Neural cell (in vitro differentiated cells): ENCODE results near the gene SPINK2. TPM values are rescaled to one million over a fixed set of nuclear protein-coding genes. Genes with fewer than 3 reads are reported as not detected.

Experiments
- H2AFZ ChIP-seq: fragments of 200-600, 300-800 bp; sonication (generic), shearing (Covaris generic); 2 replicates; pipeline ENCODE4 v1.6.0; 2014; ENCODE audit warnings: low read depth, mild to moderate bottlenecking, antibody characterized with exemption, low read length, moderate library complexity
- H3F3A ChIP-seq: fragments of 200-600 bp; shearing (Covaris generic); 2 replicates; pipeline ENCODE4 v1.6.1; 2016; ENCODE audit warnings: mild to moderate bottlenecking, moderate library complexity, mixed read lengths, antibody characterized with exemption, low read length; ENCODE audit not compliant: insufficient read depth, poor library complexity, severe bottlenecking
- H3K27ac ChIP-seq: fragments of 200-600, 300-800 bp; sonication (generic), shearing (Covaris generic); 2 replicates; pipeline ENCODE4 v1.5.1; 2014; ENCODE audit warnings: mild to moderate bottlenecking, low read length, moderate library complexity
- H3K27me3 ChIP-seq: fragments of 300-800, 200-600 bp; sonication (generic), shearing (Covaris generic); 2 replicates; pipeline ENCODE4 v1.6.0; 2014; ENCODE audit warnings: mild to moderate bottlenecking, low read depth, low read length, moderate library complexity; ENCODE audit not compliant: insufficient read depth
- H3K36me3 ChIP-seq: fragments of 300-800, 200-600 bp; sonication (generic), shearing (Covaris generic); 2 replicates; pipeline ENCODE4 v1.5.1; 2014; ENCODE audit warnings: mild to moderate bottlenecking, antibody characterized with exemption, low read length, moderate library complexity; ENCODE audit not compliant: insufficient read depth
- H3K4me2 ChIP-seq: fragments of 300-800, 200-600 bp; sonication (generic), shearing (Covaris generic); 2 replicates; pipeline ENCODE4 v1.6.0; 2014; ENCODE audit warnings: mild to moderate bottlenecking, low read length
- H3K4me3 ChIP-seq: fragments of 300-800, 200-600 bp; sonication (generic), shearing (Covaris generic); 2 replicates; pipeline ENCODE4 v1.5.1; 2014; ENCODE audit warnings: mild to moderate bottlenecking, low read length, moderate library complexity
- H3K79me2 ChIP-seq: fragments of 200-600 bp; shearing (Covaris generic); replicated peaks from 2 replicates; pipeline ENCODE4 v1.6.0; 2014; ENCODE audit warnings: mild to moderate bottlenecking, low read length, moderate library complexity; ENCODE audit not compliant: insufficient read depth
- H3K9ac ChIP-seq: fragments of 300-800, 200-600 bp; sonication (generic), shearing (Covaris generic); 2 replicates; pipeline ENCODE4 v1.6.1; 2016; ENCODE audit warnings: mild to moderate bottlenecking, low read length, mixed read lengths
- H3K9me2 ChIP-seq: fragments of 200-600 bp; shearing (Covaris generic); 2 replicates; pipeline ENCODE4 v1.6.1; 2016; ENCODE audit warnings: mild to moderate bottlenecking, low read length, mixed read lengths; ENCODE audit not compliant: insufficient read depth
- H3K9me3 ChIP-seq: fragments of 200-600, 300-800 bp; sonication (generic), shearing (Covaris generic); 2 replicates; pipeline ENCODE4 v1.6.1; 2016; ENCODE audit warnings: mild to moderate bottlenecking, mixed run types, low read length, moderate library complexity, mixed read lengths
- H4K20me1 ChIP-seq: fragments of 200-600 bp; shearing (Covaris generic); 2 replicates; pipeline ENCODE4 v1.6.1; 2016; ENCODE audit warnings: mild to moderate bottlenecking, mixed run types; ENCODE audit not compliant: insufficient read depth
- CTCF ChIP-seq: fragments of 450-650 bp; IDR thresholded peaks from 2 replicates; pipeline ENCODE4 v1.5.1; 2014; ENCODE audit warnings: antibody characterized with exemption, mild to moderate bottlenecking, moderate library complexity; ENCODE audit not compliant: poor library complexity, severe bottlenecking
- EP300 ChIP-seq: fragments of 450-650 bp; conservative IDR thresholded peaks from 2 replicates; pipeline ENCODE4 v1.6.1; 2014; ENCODE audit warnings: antibody characterized with exemption, mild to moderate bottlenecking, moderate library complexity; ENCODE audit not compliant: poor library complexity, severe bottlenecking
- EZH2 ChIP-seq: fragments of 200-600, 300-800 bp; shearing (Covaris generic), sonication (generic); IDR thresholded peaks from 2 replicates; pipeline ENCODE4 v1.6.1; 2014; ENCODE audit warnings: antibody characterized with exemption, low read length, borderline replicate concordance, mild to moderate bottlenecking; ENCODE audit not compliant: insufficient read depth, poor library complexity, severe bottlenecking
- MXI1 ChIP-seq: fragments of 450-650 bp; conservative IDR thresholded peaks from 2 replicates; pipeline ENCODE4 v1.6.1; 2014; ENCODE audit warnings: antibody characterized with exemption, mild to moderate bottlenecking; ENCODE audit not compliant: poor library complexity, severe bottlenecking
- POLR2AphosphoS5 ChIP-seq: IDR thresholded peaks from 2 replicates; pipeline ENCODE4 v1.6.1; 2012
- RAD21 ChIP-seq: fragments of 450-650 bp; conservative IDR thresholded peaks from 2 replicates; pipeline ENCODE4 v1.6.1; 2014; ENCODE audit warnings: antibody characterized with exemption, mild to moderate bottlenecking, moderate library complexity
- SMC3 ChIP-seq: fragments of 450-650 bp; conservative IDR thresholded peaks from 2 replicates; pipeline ENCODE4 v1.6.1; 2014; ENCODE audit warnings: antibody characterized with exemption, mild to moderate bottlenecking, moderate library complexity; ENCODE audit not compliant: poor library complexity
- TAF1 ChIP-seq: IDR thresholded peaks from 2 replicates; pipeline ENCODE4 v1.6.1; 2012; ENCODE audit warnings: low read depth
- polyA plus RNA-seq: library from polyadenylated mRNA; depleted of rRNA; stranded (reverse); fragments of >200 nt; gene quantifications from 2 replicates; pipeline ENCODE4 v1.2.3, GENCODE V29; 2014
- TF ChIP-seq, protein P1 (sequence below): IDR thresholded peaks from 2 replicates; pipeline ENCODE4 v1.6.1; 2012; ENCODE audit warnings: borderline replicate concordance

SPINK2 gene
- polyA plus RNA-seq, 1 donor from 2014 or later: 1.4 TPM

GRCh38 chr4:56817840-56818491 lies 3.5 kb downstream of the SPINK2 start:
- Histone ChIP-seq H3K4me3 (no peak overlapping the region), H3F3A (no peaks in the 10 kb centered on the region), H3K36me3 (no peaks in the 10 kb centered on the region), H3K79me2 (no peaks in the 10 kb centered on the region), H3K9me3 (no peaks in the 10 kb centered on the region), H3K27me3 (peaks cover 31% of the 10 kb centered on the region), H4K20me1 (no peaks in the 10 kb centered on the region), H2AFZ (no peak overlapping the region), H3K9ac (no peak overlapping the region), H3K9me2 (no peaks in the 10 kb centered on the region), H3K4me2 (no peak overlapping the region), H3K27ac (no peak overlapping the region)
- no peak for TF ChIP-seq TAF1
- no peak for TF ChIP-seq MXI1
- no peak for TF ChIP-seq CTCF
- no peak for TF ChIP-seq SMC3
- no peak for TF ChIP-seq EP300
- TF ChIP-seq RAD21: no peak
- no peak for TF ChIP-seq EZH2
- TF ChIP-seq, protein P1, sequence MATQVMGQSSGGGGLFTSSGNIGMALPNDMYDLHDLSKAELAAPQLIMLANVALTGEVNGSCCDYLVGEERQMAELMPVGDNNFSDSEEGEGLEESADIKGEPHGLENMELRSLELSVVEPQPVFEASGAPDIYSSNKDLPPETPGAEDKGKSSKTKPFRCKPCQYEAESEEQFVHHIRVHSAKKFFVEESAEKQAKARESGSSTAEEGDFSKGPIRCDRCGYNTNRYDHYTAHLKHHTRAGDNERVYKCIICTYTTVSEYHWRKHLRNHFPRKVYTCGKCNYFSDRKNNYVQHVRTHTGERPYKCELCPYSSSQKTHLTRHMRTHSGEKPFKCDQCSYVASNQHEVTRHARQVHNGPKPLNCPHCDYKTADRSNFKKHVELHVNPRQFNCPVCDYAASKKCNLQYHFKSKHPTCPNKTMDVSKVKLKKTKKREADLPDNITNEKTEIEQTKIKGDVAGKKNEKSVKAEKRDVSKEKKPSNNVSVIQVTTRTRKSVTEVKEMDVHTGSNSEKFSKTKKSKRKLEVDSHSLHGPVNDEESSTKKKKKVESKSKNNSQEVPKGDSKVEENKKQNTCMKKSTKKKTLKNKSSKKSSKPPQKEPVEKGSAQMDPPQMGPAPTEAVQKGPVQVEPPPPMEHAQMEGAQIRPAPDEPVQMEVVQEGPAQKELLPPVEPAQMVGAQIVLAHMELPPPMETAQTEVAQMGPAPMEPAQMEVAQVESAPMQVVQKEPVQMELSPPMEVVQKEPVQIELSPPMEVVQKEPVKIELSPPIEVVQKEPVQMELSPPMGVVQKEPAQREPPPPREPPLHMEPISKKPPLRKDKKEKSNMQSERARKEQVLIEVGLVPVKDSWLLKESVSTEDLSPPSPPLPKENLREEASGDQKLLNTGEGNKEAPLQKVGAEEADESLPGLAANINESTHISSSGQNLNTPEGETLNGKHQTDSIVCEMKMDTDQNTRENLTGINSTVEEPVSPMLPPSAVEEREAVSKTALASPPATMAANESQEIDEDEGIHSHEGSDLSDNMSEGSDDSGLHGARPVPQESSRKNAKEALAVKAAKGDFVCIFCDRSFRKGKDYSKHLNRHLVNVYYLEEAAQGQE: no peak
- no peak for TF ChIP-seq POLR2AphosphoS5

DNA sequence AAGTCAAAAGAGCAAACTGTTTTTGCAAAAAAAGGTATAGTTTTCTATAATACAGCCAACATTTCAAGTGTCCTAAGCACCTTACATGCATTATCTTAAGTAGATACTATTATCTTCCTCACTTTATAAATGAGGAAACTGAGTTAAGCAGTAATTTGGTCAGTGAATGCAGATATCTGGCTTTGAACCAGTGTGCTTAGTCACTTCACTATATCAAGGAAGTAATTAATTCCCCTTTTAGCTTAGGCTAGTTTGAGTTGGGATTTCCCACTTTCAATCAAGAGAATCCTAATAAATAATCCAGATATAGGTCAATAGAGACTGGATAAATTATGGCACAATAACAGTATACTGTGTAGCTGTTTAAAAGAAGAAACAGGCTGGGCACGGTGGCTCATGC lies 14.8 kb downstream of the SPINK2 start:
- TF ChIP-seq POLR2AphosphoS5: no peak
- no peak for TF ChIP-seq EZH2
- no peak for TF ChIP-seq SMC3
- TF ChIP-seq TAF1: no peak
- no peak for TF ChIP-seq CTCF
- no peak for TF ChIP-seq MXI1
- Histone ChIP-seq H4K20me1 (no peaks in the 10 kb centered on the region), H3K36me3 (no peaks in the 10 kb centered on the region), H3K4me2 (no peak overlapping the region), H3F3A (no peaks in the 10 kb centered on the region), H3K9me2 (no peaks in the 10 kb centered on the region), H3K79me2 (no peaks in the 10 kb centered on the region), H3K27me3 (no peaks in the 10 kb centered on the region), H3K9me3 (no peaks in the 10 kb centered on the region), H3K9ac (no peak overlapping the region), H2AFZ (no peak overlapping the region), H3K4me3 (no peak overlapping the region), H3K27ac (no peak overlapping the region)
